ENCODE data around the gene ITGAD.
A peak's percentile ranks its signal among the peaks of the same experiment; 100 is the strongest.
"Not testable (repeated sequence)": the region's sequence is repeated elsewhere in the genome, so short reads cannot be mapped to it uniquely, and the experiment has no call there.

The ITGAD gene

GRCh38 chr16:31429796-31430195 is 36.7 kb downstream of the ITGAD start:
- DNase-seq (ENCODE audit: low read depth in 2 of 2), result no peak

GRCh38 chr16:31430380-31431052 is 37.4 kb downstream of the ITGAD start:
- DNase-seq (ENCODE audit: low read depth in 2 of 2), result no peak

GRCh38 chr16:31435341-31436220 is 42.4 kb downstream of the ITGAD start:
- no peak for DNase-seq (ENCODE audit: low read depth in 2 of 2)

- DNase-seq (ENCODE audit: low read depth in 2 of 2), result no peak
Measured at GRCh38 chr16:31436221-31437045, 43.3 kb downstream of the ITGAD start.

- DNase-seq (ENCODE audit: low read depth in 2 of 2), result no peak
Measured at GRCh38 chr16:31438414-31438813, 45.3 kb downstream of the ITGAD start.

- DNase-seq (ENCODE audit: low read depth in 2 of 2), result not testable (repeated sequence)
Measured at GRCh38 chr16:31439023-31439422, 45.9 kb downstream of the ITGAD start.

- no peak for DNase-seq (ENCODE audit: low read depth in 2 of 2)
Measured at GRCh38 chr16:31439519-31439918, 46.4 kb downstream of the ITGAD start.

GRCh38 chr16:31440516-31441184 is 47.5 kb downstream of the ITGAD start:
- no peak for DNase-seq (ENCODE audit: low read depth in 2 of 2)

GRCh38 chr16:31441956-31442355 is 48.8 kb downstream of the ITGAD start:
- DNase-seq (ENCODE audit: low read depth in 2 of 2), result no peak

- not testable (repeated sequence) for DNase-seq (ENCODE audit: low read depth in 2 of 2)
Measured at GRCh38 chr16:31445931-31446330, 52.8 kb downstream of the ITGAD start.

GRCh38 chr16:31451201-31451600 is 58.1 kb downstream of the ITGAD start:
- DNase-seq (ENCODE audit: low read depth in 2 of 2), result no peak

- DNase-seq (ENCODE audit: low read depth in 2 of 2), result no peak
Measured at GRCh38 chr16:31451681-31452351, 58.7 kb downstream of the ITGAD start.

- no peak for DNase-seq (ENCODE audit: low read depth in 2 of 2)
Measured at GRCh38 chr16:31452631-31453106, 59.5 kb downstream of the ITGAD start.

- DNase-seq (ENCODE audit: low read depth in 2 of 2), result no peak
Measured at GRCh38 chr16:31453255-31454204, 60.4 kb downstream of the ITGAD start.

- peak in 1 of 2 donors; percentile 30 for DNase-seq (ENCODE audit: low read depth in 2 of 2)
Measured at GRCh38 chr16:31455601-31456314, 62.6 kb downstream of the ITGAD start.

GRCh38 chr16:31456988-31457360 is 63.8 kb downstream of the ITGAD start:
- no peak for DNase-seq (ENCODE audit: low read depth in 2 of 2)

- peak in 1 of 2 donors; percentile 33 for DNase-seq (ENCODE audit: low read depth in 2 of 2)
Measured at GRCh38 chr16:31458073-31458843, 65.1 kb downstream of the ITGAD start.
